K562 (cell line): ENCODE data around the gene HOXC12. TPM values are rescaled to one million over a fixed set of nuclear protein-coding genes. Genes with fewer than 3 reads are reported as not detected.

Experiments
- CBX3 ChIP-seq, 2 experiments: IDR thresholded peaks; 1 replicate in 1 of 2; 2 replicates in 1 of 2; pipeline ENCODE4 v1.6.1; 2012; ENCODE audit warnings: inconsistent platforms in 2 of 2, low read length in 2 of 2, borderline replicate concordance in 1 of 2, control low read depth in 1 of 2
- ELF4 ChIP-seq: fragments of 450-650 bp; formaldehyde crosslinking; IDR thresholded peaks from 2 replicates; pipeline ENCODE4 v1.4.0; 2022; ENCODE audit warnings: missing genetic modification characterization
- GTF2A2 ChIP-seq: IDR thresholded peaks from 2 replicates; pipeline ENCODE4 v1.6.1; 2016; ENCODE audit warnings: mild to moderate bottlenecking, missing genetic modification characterization, missing compliant biosample characterization
- HIVEP1 ChIP-seq: fragments of 250-450 bp; sonication (Bioruptor Pico); IDR thresholded peaks from 2 replicates; pipeline ENCODE4 v1.4.0; 2020; ENCODE audit warnings: mild to moderate bottlenecking
- HMGN3 ChIP-seq: IDR thresholded peaks from 2 replicates; pipeline ENCODE4 v1.6.1; 2011; ENCODE audit warnings: borderline replicate concordance, low read depth, mild to moderate bottlenecking, mixed read lengths, low read length; ENCODE audit not compliant: insufficient read length; ENCODE audit errors: extremely low read depth
- MTA3 ChIP-seq: fragments of 450-650 bp; formaldehyde crosslinking; IDR thresholded peaks from 2 replicates; pipeline ENCODE4 v1.6.1; 2017; ENCODE audit warnings: mild to moderate bottlenecking, borderline replicate concordance
- MXI1 ChIP-seq: IDR thresholded peaks from 2 replicates; pipeline ENCODE4 v1.6.1; 2011; ENCODE audit warnings: low read depth, mild to moderate bottlenecking, improper control_type of control experiment, low read length
- POU5F1 ChIP-seq: fragments of 150-350 bp; IDR thresholded peaks from 2 replicates; pipeline ENCODE4 v1.6.1; 2014; ENCODE audit warnings: borderline replicate concordance, low read length, low read depth, mild to moderate bottlenecking; ENCODE audit not compliant: partially characterized antibody
- SIN3B ChIP-seq: fragments of 450-650 bp; IDR thresholded peaks from 2 replicates; pipeline ENCODE4 v1.6.1; 2017; ENCODE audit warnings: low read depth, mild to moderate bottlenecking, moderate library complexity
- SREBF1 ChIP-seq: fragments of 150-350 bp; IDR thresholded peaks from 2 replicates; pipeline ENCODE4 v1.6.1; 2014; ENCODE audit warnings: antibody characterized with exemption, low read depth, low read length, borderline replicate concordance
- SRF ChIP-seq, 2 experiments: fragments of 250-450, 450-650 bp in 1 of 2; sonication (Bioruptor Pico) in 1 of 2; sonication (generic) in 1 of 2; formaldehyde crosslinking; IDR thresholded peaks; 2 replicates each; pipeline versions ENCODE4 v1.5.0 to v1.5.1; 2020 to 2022; ENCODE audit warnings: mild to moderate bottlenecking in 1 of 2, missing genetic modification reagents in 1 of 2
- STAT5A ChIP-seq: IDR thresholded peaks from 2 replicates; pipeline ENCODE4 v1.6.1; 2012; ENCODE audit warnings: low read length, inconsistent platforms, borderline replicate concordance
- TFAP4 ChIP-seq: sonication (generic); formaldehyde crosslinking; IDR thresholded peaks from 2 replicates; pipeline ENCODE4 v1.8.0; 2022; ENCODE audit warnings: missing genetic modification reagents, mild to moderate bottlenecking, moderate library complexity, borderline replicate concordance
- YY1 ChIP-seq, 3 experiments: IDR thresholded peaks; 2 replicates each; pipeline ENCODE4 v1.6.1; 2011; ENCODE audit warnings: low read length in 2 of 3, mild to moderate bottlenecking in 2 of 3, moderate library complexity in 2 of 3, borderline replicate concordance in 1 of 3, control low read depth in 1 of 3, low read depth in 1 of 3; ENCODE audit not compliant: insufficient read depth in 3 of 3, insufficient replicate concordance in 2 of 3, control insufficient read depth in 1 of 3, insufficient read length in 1 of 3; ENCODE audit errors: extremely low read depth in 1 of 3
- ZBTB8A ChIP-seq: fragments of 450-650 bp; IDR thresholded peaks from 2 replicates; pipeline ENCODE4 v1.6.1; 2018; ENCODE audit warnings: mild to moderate bottlenecking, moderate library complexity; ENCODE audit not compliant: partially characterized antibody
- ZKSCAN1 ChIP-seq: fragments of 150-350 bp; IDR thresholded peaks from 2 replicates; pipeline ENCODE4 v1.6.1; 2016; ENCODE audit warnings: low read depth, low read length
- ZNF316 ChIP-seq: fragments of 450-650 bp; IDR thresholded peaks from 2 replicates; pipeline ENCODE4 v1.6.1; 2016
- ZNF740 ChIP-seq, 3 experiments: fragments of 200-800 bp in 1 of 3; sonication (Bioruptor generic) in 1 of 3; sonication (generic) in 1 of 3; formaldehyde crosslinking in 1 of 3; IDR thresholded peaks; 2 replicates each; pipeline versions ENCODE4 v1.6.1 to v1.8.0; 2016 to 2022; ENCODE audit warnings: mild to moderate bottlenecking in 2 of 3, missing compliant biosample characterization in 2 of 3, missing genetic modification characterization in 2 of 3, missing genetic modification reagents in 1 of 3
- polyA plus RNA-seq, 8 experiments: library from polyadenylated mRNA; depleted of rRNA in 4 of 8; stranded (reverse) in 5 of 8; unstranded in 3 of 8; fragments of >200 nt; fragmentation: Nextera tagmentation in 2 of 8; fragmentation: Illumina TruSeq in 1 of 8; extraction: Ambion mirVana in 2 of 8; extraction: Trizol in 1 of 8; gene quantifications; 2 replicates each; pipeline versions ENCODE4 v1.2.1 to v1.2.3, GENCODE V29; 2011 to 2014; ENCODE audit warnings: inconsistent platforms in 1 of 8, missing spikeins in 1 of 8
- total RNA-seq, 7 experiments: library from RNA; depleted of rRNA in 6 of 7; stranded (reverse); fragments of >200 nt in 6 of 7; fragmentation: Illumina TruSeq in 2 of 7; extraction: Trizol in 2 of 7; gene quantifications; 2 replicates each; pipeline versions ENCODE4 v1.2.1 to v1.2.3, GENCODE V29; 2011 to 2021; ENCODE audit warnings: low replicate concordance in 1 of 7
- TF ChIP-seq, protein P1 (sequence below), 2 experiments: fragments of 150-350 bp in 1 of 2; IDR thresholded peaks; 2 replicates each; pipeline ENCODE4 v1.6.1; 2012 to 2016; ENCODE audit warnings: low read depth in 2 of 2, low read length in 2 of 2, mild to moderate bottlenecking in 1 of 2, moderate library complexity in 1 of 2
- TF ChIP-seq, protein P2 (sequence below): sonication (generic); formaldehyde crosslinking; IDR thresholded peaks from 2 replicates; pipeline ENCODE4 v1.9.0; 2022; ENCODE audit warnings: mild to moderate bottlenecking, missing genetic modification reagents

HOXC12 gene
- total and polyA plus RNA-seq, 9 of the 15 experiments (the other 6 are each of a cell fraction or from before 2014, with no cell fraction given): 0.04 to 0.36 (median 0.11) TPM; not detected in 1

- TF ChIP-seq, protein P1, sequence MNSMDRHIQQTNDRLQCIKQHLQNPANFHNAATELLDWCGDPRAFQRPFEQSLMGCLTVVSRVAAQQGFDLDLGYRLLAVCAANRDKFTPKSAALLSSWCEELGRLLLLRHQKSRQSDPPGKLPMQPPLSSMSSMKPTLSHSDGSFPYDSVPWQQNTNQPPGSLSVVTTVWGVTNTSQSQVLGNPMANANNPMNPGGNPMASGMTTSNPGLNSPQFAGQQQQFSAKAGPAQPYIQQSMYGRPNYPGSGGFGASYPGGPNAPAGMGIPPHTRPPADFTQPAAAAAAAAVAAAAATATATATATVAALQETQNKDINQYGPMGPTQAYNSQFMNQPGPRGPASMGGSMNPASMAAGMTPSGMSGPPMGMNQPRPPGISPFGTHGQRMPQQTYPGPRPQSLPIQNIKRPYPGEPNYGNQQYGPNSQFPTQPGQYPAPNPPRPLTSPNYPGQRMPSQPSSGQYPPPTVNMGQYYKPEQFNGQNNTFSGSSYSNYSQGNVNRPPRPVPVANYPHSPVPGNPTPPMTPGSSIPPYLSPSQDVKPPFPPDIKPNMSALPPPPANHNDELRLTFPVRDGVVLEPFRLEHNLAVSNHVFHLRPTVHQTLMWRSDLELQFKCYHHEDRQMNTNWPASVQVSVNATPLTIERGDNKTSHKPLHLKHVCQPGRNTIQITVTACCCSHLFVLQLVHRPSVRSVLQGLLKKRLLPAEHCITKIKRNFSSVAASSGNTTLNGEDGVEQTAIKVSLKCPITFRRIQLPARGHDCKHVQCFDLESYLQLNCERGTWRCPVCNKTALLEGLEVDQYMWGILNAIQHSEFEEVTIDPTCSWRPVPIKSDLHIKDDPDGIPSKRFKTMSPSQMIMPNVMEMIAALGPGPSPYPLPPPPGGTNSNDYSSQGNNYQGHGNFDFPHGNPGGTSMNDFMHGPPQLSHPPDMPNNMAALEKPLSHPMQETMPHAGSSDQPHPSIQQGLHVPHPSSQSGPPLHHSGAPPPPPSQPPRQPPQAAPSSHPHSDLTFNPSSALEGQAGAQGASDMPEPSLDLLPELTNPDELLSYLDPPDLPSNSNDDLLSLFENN (IDR thresholded peaks at IDR 0.05; ENCODE audit: low read depth in 2 of 2, low read length in 2 of 2): no peak
- TF ChIP-seq, protein P2, sequence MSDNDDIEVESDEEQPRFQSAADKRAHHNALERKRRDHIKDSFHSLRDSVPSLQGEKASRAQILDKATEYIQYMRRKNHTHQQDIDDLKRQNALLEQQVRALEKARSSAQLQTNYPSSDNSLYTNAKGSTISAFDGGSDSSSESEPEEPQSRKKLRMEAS (CRISPR knock-in tag): peak; percentile 28
- TF ChIP-seq ZKSCAN1 (no peak), ZNF316 (no peak), MXI1 (0 out of 2 replicates have a peak, but pooled peaks have one; percentile 13), YY1 (IDR thresholded peaks at IDR 0.05; ENCODE audit: borderline replicate concordance in 1 of 3, control insufficient read depth in 1 of 3, extremely low read depth in 1 of 3, insufficient read depth in 3 of 3, insufficient read length in 1 of 3, insufficient replicate concordance in 2 of 3, low read depth in 1 of 3, low read length in 2 of 3) (peak in 1 of 3 experiments; percentile 15), HIVEP1 (no peak), CBX3 (IDR thresholded peaks at IDR 0.05; ENCODE audit: borderline replicate concordance in 1 of 2, low read length in 2 of 2) (no peak), POU5F1 (no peak), SRF (CRISPR knock-in tag; IDR thresholded peaks at IDR 0.05) (peak in 1 of 2 experiments; percentile 85; a peak in 2 of 4 replicates), STAT5A (no peak), ZBTB8A (no peak), GTF2A2 (tag) (no peak), ZNF740 (CRISPR knock-in tag; IDR thresholded peaks at IDR 0.05) (peak; percentile 55; the same call in 1 of the 2 replicates), ZNF740 (tag; IDR thresholded peaks at IDR 0.05) (no peak), SIN3B (no peak), ELF4 (CRISPR knock-in tag) (no peak), SREBF1 (no peak), TFAP4 (CRISPR knock-in tag) (peak; percentile 56; the same call in 1 of the 2 replicates), HMGN3 (no peak), MTA3 (peak; percentile 17; the same call in 1 of the 2 replicates)
These were observed 51.3 kb downstream of the HOXC12 start (continued) for GRCh38 chr12:54005853-54006558.
